Stimulated activated CD4-positive, alpha-beta T cell treated with anti-CD3 and anti-CD28 coated beads, Interleukin-2, amount 100 ng/mL, for 24 hours (primary cell): ENCODE results near the gene C6orf120.

Experiments
- DNase-seq, 2 donors: peaks; one replicate each; pipeline ENCODE4 v3.0.0-alpha.2; 2020

The C6orf120 gene

GRCh38 chr6:169685860-169686259, 16.1 kb upstream of the C6orf120 start:
- DNase-seq: no peak

GRCh38 chr6:169689287-169689686, 12.6 kb upstream of the C6orf120 start:
- no peak for DNase-seq

DNA sequence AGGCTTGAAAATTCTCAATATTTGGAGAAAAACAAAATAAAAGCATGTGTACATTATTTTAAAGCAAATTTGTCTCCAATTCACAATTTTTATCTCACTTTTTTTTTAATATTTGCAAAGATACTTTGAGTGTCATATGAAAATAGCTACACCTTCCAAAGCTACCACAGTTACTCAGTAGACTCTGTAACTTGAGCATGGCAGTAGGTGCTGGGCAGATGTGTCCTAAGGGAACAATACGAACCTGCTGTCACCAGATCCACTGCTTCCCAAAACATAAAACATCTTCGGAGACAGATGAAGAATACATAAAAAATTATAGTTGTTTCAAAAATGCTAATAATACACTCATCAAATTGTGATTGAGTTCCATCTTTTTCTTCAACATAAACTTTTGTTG, 10.7 kb upstream of the C6orf120 start:
- no peak for DNase-seq

- DNase-seq: no peak
These were observed 9.4 kb upstream of the C6orf120 start for GRCh38 chr6:169692516-169692915.

- no peak for DNase-seq
These were observed 6.8 kb upstream of the C6orf120 start for GRCh38 chr6:169695131-169695530.

DNA sequence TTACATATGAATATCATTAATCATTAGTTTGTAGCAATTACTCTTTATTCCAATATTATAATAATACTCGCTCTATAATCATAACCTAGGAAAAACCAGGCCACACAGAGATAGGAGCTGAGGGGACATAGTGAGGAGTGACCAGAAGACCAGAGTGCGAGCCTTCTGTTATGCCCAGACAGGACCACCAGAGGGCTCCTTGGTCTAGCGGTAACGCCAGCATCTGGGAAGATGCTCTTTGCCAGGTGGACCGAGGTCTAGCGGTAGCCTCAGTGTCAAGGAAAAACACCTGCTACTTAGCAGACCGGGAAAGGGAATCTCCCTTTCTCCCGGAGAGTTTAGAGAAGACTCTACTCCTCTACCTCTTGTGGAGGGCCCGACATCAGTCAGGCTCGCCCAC, 4.8 kb upstream of the C6orf120 start:
- peak; percentile 30 to 34 for DNase-seq

DNA sequence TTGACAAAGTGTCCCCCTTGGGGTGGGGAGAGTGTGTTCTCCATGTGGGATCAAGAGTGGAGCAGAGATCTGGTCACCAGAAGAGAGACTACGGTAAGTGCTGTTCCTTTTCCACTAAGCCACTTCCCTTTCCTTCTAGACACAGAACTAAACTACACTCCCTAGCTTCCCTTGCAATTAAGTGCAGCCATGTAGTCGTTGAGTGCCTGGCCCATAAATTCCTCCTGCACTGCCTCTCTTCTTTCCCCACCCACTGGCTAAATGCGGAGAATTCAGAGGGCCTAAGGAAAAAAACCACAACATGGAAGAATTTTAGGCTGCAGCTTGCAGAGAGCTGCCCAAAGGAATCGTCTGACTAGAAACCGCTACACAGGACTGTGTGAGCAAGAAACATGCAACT, 1.6 kb upstream of the C6orf120 start:
- DNase-seq: no peak

DNA sequence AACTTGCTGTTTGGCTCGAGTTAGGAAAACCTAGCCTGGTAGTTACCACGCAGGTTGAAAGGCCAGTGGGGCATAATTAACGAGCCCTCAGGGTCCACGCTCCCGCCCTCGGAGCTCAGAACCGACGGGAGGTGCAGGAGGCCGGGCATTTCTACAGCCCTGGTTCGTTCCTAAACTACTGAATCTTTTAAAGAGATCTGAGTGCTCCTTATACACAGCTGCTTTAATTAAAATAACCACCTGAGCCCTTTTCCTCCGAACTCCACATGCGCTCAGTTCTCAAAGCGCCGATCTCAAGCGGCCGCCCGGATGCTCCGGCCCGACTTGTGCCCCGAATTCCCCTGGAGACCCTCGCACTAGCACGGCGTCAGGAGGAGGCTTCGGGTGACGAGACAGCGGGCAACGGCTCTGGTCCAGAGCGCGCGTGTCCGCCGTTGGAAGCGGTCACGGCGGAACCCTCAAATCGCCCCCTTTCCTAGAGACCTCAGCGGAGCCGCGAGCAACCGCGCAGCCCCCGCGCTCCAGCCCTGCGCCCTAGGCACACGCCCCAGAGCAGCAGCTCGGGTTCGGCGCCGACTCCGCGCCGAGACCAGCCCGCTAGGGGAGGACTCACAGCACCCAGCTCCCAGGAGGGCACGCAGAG, 494 bp upstream of the C6orf120 start:
- no peak for DNase-seq

DNA sequence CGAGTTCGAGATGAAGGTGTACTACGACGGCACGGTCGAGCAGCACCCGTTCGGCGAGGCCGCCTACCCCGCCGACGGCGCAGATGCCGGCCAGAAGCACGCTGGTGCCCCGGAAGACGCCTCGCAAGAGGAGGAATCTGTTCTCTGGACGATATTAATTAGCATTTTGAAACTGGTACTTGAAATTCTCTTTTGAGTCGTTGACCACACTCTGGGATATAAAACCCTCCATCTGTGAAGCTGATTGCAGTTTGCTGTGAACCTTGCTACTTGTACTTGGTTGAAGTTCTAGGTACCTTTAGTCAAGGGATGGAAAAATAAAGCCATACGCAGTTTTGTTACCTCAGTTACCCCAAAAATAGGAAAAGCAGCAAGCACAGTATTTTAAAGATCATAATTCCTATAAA, 917 bp downstream of the C6orf120 start:
- DNase-seq: peak in 1 of 2 donors; percentile 46

DNA sequence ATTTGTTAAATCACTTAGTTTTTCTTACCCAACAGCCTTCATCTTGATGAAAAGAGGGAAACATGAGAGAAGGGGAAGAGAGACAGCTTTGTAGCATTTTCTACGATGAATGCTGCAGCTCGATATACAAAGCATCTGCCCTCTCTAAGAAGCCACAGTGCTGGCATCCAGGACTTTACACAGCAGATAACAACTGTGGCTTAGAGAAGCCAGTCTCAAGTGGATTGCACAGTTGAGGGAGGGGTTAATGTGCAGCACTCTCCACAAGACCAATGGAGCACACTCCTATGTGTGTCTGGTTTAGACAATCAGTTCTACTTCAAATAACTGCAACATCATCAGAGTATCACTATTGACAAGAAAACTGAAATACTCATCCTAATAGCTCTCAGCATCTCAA, 5.8 kb downstream of the C6orf120 start:
- DNase-seq: no peak

- no peak for DNase-seq
These were observed 7.4 kb downstream of the C6orf120 start for GRCh38 chr6:169709293-169709692.

DNA sequence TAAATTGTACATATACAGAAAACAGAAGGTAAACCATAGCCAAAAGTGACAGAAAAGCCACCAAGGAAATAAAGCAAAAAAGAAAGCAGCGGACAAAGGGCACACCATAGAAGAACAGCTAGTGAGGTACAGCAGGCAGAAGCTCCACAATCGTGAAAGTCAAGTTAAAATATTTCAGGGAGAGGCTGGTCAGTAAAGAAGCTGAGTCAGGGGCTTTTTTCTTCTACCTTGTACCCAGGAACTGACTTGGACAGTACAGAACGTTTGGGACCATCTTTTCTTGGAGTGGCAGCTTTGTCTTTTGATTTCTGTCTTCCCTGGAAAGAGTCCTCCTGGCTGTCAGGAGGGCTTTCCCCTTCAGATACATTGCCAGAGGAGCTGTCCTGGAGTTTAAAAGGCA, 8.1 kb downstream of the C6orf120 start:
- no peak for DNase-seq

- DNase-seq: no peak
These were observed 12.3 kb downstream of the C6orf120 start for GRCh38 chr6:169714178-169714577.

DNA sequence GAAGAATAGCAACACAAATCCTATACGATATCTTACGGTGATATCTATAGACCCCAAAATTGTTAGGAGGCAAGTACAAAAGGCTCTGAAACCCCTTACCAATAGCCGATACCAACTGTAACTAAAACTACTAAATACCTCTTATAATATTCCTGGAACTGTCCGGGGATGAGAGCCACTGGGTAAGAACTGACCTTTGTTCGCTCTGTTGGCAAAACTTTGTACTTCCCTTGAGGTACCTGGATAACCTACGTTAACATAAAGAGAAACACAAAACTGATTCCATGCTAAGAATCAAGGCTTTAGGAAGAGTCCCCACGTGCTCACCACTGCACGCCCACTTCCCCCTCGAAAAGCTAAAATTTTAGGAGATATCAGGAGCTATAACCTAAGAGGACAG, 12.7 kb downstream of the C6orf120 start:
- DNase-seq: no peak

DNA sequence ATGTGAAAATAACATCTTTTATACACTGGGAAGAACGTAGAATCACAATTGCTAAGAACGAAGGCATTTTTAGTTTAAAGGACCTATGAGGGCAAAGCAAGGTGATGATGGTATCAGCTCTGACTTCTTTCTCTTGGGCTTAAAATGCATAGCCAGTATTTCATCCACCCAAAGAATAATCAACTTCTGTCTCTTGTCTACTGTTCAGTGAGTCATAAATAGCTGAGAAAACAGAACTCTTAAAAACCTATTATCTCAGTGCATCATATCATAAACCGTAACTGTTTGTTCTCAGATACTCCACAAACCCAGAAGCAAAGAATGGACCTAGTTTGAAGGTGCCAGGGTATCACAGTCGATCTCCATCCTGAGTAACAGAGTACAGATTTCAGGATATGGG, 17.2 kb downstream of the C6orf120 start:
- DNase-seq: no peak

- DNase-seq: no peak
These were observed 18.4 kb downstream of the C6orf120 start for GRCh38 chr6:169720207-169720855.

DNA sequence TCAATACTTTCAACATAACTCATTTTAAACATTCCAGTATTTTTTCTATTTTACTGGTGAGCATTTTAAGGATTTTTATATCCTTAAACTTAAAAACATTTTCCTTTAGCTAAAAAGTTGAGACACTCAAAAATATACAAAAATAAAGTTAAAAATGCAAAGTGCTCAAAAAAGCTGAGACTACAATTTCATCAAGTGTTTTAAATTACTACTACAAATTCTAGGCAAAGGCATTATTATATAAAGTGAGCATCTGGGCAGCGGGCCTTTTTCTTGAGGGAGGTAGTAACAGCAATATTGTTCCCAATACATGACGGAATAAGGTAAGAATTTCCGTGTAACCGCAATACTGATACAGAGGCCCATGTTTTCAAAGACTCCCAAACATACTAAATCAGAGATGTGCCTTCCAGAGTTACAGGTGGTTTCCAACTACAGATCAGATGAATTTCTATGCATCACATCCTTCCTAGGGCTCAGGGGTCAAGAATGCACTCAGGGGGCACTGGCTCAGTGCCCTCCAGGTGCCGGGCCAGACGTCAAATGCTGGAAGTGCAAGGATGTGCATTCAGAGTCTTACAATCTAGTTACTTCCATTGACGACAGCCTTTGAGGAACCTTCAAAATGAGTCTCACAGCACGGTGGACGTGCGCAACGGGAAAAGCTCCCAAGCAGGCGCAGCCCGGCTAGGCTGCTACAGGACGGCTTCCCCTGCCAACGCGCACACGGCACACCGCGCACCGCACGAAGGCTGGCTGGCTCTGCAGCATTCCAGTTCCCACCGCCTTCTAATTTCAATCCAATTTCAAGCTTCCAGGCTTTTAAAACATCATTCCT, 20.7 kb downstream of the C6orf120 start:
- DNase-seq: peak; percentile 43 to 47

- DNase-seq: peak; percentile 64 to 66
These were observed 21.4 kb downstream of the C6orf120 start for GRCh38 chr6:169723200-169723909.

GRCh38 chr6:169723991-169724493, 22.1 kb downstream of the C6orf120 start:
- peak; percentile 45 to 46 for DNase-seq

GRCh38 chr6:169724494-169725124, 22.7 kb downstream of the C6orf120 start, which contains the start of gene PHF10:
PHF10 (minus strand) TSS chr6:169724500; CDS start chr6:169723931, 569 bp downstream.
- DNase-seq: peak; percentile 72 to 79

DNA sequence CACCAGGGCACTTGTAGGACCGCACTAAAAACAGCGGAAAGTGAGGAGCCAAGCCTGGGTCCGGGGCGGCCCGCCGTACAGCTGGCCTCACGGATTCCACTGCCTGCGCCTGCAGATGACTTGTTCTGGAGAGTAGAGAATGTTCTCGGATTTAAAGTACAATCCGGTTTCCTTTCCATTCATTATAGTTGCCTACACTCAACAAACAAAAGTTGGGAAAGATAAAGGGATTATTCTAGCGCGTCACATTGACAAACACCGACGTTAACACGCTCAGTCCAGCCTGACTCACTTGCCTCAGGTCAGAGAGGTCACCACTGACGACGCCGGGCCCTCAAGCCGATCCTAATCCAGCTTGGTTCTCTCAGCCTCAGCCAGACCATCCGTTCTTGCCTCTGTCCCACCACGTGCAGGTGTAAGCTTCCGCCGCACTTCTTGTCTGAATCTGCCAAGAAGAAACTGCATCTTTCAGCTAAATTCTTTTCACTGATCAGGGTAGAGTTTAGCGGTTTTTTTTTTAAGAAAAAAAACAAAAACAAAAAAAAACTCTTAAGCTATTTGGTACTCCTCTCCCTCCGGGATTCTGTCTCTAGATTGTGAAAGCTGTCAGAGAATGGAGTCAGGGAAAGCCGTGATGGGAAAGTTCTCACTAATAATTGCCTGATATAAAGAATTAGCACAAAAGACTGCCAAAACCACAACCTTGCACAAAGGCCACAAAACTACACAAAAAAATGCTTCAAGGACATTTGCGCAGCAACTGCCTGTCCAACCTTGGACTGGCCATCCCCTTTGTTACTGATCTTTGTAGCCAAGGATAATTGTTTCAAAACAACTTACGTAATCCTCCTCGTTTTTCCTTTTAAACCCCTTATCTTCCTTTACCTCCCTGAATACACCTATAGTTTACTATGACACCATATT, 23.5 kb downstream of the C6orf120 start:
- peak; percentile 30 for DNase-seq
